ENCODE measurements around the gene TSPEAR.

Gene TSPEAR

GRCh38 chr21:44537930-44538911 lies 173.2 kb downstream of the TSPEAR start:
- no peak for DNase-seq

GRCh38 chr21:44535963-44536362 lies 175.4 kb downstream of the TSPEAR start:
- DNase-seq: no peak

GRCh38 chr21:44534688-44535087 lies 176.7 kb downstream of the TSPEAR start:
- no peak for DNase-seq

- DNase-seq: no peak
These were observed 177.3 kb downstream of the TSPEAR start for GRCh38 chr21:44533891-44534627.

- DNase-seq: no peak
These were observed 178.1 kb downstream of the TSPEAR start for GRCh38 chr21:44533121-44533890.

GRCh38 chr21:44532712-44533111 lies 178.7 kb downstream of the TSPEAR start:
- no peak for DNase-seq

GRCh38 chr21:44531606-44532564 lies 179.5 kb downstream of the TSPEAR start:
- no peak for DNase-seq

- no peak for DNase-seq
These were observed 180.3 kb downstream of the TSPEAR start for GRCh38 chr21:44530903-44531605.

GRCh38 chr21:44530221-44530902 lies 181.0 kb downstream of the TSPEAR start:
- DNase-seq: no peak

- no peak for DNase-seq
These were observed 181.8 kb downstream of the TSPEAR start for GRCh38 chr21:44529503-44530125.

GRCh38 chr21:44529011-44529421 lies 182.4 kb downstream of the TSPEAR start:
- DNase-seq: no peak

- DNase-seq: no peak
These were observed 182.8 kb downstream of the TSPEAR start for GRCh38 chr21:44528634-44528995.

GRCh38 chr21:44527983-44528633 lies 183.3 kb downstream of the TSPEAR start:
- no peak for DNase-seq

- no peak for DNase-seq
These were observed 184.0 kb downstream of the TSPEAR start for GRCh38 chr21:44527156-44527982.

- DNase-seq: no peak
These were observed 185.0 kb downstream of the TSPEAR start for GRCh38 chr21:44526096-44526997.

- no peak for DNase-seq
These were observed 185.8 kb downstream of the TSPEAR start for GRCh38 chr21:44525391-44526095.

Measured in NCI-H1436 treated with DMSO at 0.1 percent for 48 hours (cell line).